Activated CD4-positive, alpha-beta T cell treated with anti-CD3 and anti-CD28 coated beads, Interleukin-10, Interleukin-2, amounts not matched to agents 100 ng/mL and 50 ng/mL, durations not matched to agents 16 hours and 8 hours (primary cell): ENCODE data around the gene OSR1.
"Not testable (repeated sequence)": the region's sequence is repeated elsewhere in the genome, so short reads cannot be mapped to it uniquely, and the experiment has no call there.

Source experiments
- DNase-seq: peaks from one replicate; pipeline ENCODE4 v3.0.0-alpha.2; 2020

OSR1 gene

GRCh38 chr2:19330436-19330835 is 28.0 kb downstream of the OSR1 start:
- DNase-seq = no peak

GRCh38 chr2:19329445-19329844 is 29.0 kb downstream of the OSR1 start:
- DNase-seq = no peak

GRCh38 chr2:19327496-19327895 is 30.9 kb downstream of the OSR1 start:
- no peak for DNase-seq

GRCh38 chr2:19321946-19322345 is 36.5 kb downstream of the OSR1 start:
- no peak for DNase-seq

- DNase-seq = no peak
These were observed 37.6 kb downstream of the OSR1 start for GRCh38 chr2:19320813-19321212.

GRCh38 chr2:19319698-19320097 is 38.7 kb downstream of the OSR1 start:
- no peak for DNase-seq

GRCh38 chr2:19319064-19319463 is 39.4 kb downstream of the OSR1 start:
- no peak for DNase-seq

GRCh38 chr2:19313553-19313952 is 44.9 kb downstream of the OSR1 start:
- no peak for DNase-seq

- no peak for DNase-seq
These were observed 45.5 kb downstream of the OSR1 start for GRCh38 chr2:19312949-19313348.

GRCh38 chr2:19306065-19306464 is 52.4 kb downstream of the OSR1 start:
- not testable (repeated sequence) for DNase-seq

GRCh38 chr2:19305400-19306055 is 52.9 kb downstream of the OSR1 start:
- not testable (repeated sequence) for DNase-seq

GRCh38 chr2:19301706-19302105 is 56.7 kb downstream of the OSR1 start:
- DNase-seq = no peak
